GM21423 (cell line): ENCODE results near the gene GMPPA.

Source experiments
- ATAC-seq: cut with Tn5 transposase; IDR thresholded peaks from one replicate; pipeline ENCODE4 v1.9.1; 2021; ENCODE audit warnings: mild to moderate bottlenecking, moderate library complexity; ENCODE audit not compliant: unreplicated experiment

GMPPA gene

DNA sequence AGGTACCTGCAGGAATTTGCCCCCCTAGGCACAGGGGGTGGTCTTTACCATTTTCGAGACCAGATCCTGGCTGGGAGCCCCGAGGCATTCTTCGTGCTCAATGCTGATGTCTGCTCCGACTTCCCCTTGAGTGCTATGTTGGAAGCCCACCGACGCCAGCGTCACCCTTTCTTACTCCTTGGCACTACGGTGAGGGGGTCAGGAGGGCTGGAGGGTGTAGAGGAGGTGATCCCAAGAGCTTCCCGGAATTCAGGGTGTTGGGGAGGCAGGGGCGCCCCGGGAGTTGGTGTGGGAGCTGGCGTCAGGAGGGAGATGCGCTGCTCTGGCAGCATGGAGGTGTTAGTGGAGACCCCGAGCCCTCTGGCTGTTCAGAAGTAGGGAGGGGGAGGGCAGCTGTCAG is 3.2 kb downstream of the GMPPA start:
- ATAC-seq: no peak

DNA sequence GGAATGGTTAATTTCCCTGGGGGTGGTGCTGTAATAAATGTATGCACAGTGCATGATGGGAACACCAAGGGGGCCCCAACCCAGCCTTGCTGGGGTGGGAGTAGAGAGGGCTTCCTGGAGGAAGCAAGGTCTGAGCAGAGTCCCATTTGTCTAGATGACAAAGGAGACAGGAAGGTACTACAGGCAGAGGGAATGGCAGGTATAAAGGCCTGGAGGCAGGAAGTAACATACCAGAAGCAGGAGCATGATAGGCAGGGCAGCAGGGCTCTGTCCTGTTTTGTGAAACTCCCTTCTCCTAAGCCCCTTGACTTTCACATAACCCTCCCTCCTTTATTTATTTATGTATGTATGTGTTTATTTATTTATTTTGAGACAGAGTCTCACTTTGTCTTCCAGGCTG is 3.9 kb downstream of the GMPPA start:
- no peak for ATAC-seq

DNA sequence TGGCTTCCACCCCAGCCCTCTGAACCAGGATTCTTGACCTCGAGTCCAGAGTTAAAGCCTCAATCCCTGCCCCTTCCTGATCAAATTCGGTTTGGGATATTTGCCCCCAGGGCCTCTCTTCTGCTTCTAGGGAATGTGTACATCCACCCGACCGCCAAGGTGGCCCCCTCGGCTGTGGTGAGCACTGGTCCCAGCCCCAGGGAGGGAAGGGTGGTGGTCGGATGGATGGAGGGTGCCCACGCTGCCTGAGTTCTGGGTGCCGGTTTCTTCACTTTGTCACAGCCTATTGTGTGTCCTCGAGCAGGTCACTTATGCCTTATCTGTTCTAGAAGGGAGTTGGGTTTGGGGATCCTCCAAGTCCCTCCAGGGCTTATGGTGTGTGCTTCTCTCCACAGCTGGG is 6.9 kb downstream of the GMPPA start:
- ATAC-seq: no peak

DNA sequence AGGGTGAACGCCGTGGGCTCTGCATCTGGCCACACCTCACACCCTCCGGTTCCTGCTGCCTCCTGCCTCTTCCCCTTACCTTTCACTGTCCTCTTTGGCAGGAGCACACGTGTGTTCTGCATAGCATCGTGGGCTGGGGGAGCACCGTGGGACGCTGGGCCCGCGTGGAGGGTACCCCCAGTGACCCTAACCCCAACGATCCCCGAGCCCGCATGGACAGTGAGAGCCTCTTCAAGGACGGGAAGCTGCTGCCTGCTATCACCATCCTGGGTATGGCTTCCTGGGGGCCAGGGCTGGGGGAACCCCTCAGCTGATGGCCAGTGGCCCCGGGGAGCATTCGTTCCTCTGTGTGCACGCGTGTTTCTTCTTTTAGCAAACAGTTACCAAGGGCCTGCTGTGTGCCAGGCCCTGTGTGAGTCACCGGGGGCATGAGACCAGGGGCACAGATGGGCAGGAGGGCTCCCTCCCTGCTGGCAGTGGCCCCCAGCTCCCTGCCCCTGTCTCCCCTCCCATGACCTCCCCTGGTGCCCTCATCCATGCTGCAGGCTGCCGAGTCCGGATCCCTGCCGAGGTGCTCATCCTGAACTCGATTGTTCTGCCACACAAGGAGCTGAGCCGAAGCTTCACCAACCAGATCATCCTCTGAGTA is 7.6 kb downstream of the GMPPA start:
- ATAC-seq: no peak

DNA sequence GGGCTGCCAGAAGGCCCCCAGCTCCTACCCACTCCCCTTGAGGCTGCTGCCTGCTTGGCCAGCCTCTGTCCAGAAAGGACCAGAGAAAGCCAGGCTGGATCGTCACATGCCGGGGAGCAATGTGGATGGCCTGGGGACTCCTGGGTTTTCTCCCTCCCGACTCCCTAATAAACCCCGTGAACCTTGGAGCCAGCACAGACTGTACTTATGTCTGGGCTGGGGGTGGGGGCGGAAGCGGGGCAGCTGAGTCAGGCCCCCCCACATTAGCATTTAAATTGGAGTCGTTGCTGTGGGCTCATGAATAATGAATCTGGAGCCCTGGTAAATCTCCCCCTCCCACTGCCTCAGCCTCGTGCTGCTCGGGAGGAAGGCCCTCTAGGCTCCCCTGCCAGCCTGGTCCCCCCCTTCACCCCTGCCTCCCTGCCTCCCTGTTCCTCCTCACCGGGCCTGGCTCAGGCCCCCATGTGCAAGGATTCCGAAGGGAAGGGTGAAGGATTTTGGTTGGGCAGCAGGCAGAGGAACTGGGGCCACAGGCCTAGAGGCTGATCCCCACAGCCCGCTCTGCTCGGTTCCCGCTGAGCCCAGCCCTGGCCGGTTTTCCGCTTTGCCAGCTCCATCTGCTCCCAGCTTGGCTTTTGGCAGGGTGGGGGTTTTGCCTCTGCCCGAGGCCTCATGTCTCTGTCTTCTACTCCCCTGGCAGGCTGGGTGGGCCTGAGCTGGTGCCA is 8.3 kb downstream of the GMPPA start:
- ATAC-seq: no peak

DNA sequence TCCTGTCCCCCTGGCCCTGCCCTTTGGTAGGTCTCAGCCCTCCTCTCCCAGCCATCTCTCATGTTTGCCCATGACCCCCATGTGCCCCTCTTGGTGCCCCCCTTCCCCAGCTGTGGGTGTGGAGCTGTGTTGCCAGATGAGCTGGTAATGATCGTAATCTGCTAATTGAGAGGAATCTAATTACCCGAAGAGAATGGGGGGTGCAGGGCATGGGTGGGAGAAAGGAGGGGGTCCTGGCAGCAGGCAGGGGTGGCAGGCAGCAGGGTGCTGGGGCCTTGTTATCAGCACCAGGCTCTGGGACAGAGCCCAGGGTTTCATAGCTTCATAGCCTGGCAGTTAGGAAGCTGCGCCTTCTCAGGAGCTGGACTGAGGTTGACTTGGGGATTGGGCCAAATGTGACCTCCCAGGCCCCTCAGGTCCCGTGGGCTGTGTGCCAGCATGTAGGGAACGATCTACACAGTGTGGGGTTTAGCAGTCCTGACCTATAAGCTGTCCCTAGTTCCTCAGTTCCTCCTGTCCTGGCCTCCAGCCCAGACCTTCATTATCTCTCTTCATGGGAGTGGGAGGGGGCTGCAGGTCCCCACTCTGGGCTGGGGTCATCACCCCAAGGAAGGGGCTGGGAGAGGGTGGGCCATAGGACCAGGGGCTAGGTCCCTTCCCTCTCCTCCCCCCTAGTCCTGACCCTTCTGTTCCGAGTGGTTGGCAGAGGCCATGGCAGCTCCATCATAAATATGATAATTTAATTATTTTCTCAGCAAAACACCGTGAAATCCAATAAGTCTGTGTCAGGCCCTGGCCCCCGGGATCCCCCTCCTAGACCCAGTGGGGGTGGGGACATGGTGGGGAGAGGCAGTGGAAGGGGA is 9.1 kb downstream of the GMPPA start:
- no peak for ATAC-seq

DNA sequence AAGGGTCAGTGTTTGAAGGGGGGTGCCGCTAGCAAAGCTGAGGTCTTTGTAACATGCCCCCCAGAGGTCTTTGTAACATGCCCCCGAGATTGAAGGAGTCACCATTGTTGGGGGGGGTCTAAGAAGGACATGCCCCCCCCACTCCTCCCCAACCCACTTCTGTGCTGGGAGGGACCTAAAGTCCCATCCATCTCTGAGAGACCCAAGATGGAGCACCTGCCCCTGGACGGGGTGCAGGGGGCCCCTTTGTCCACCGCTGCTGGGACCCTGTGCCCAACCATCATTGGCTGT is 9.7 kb downstream of the GMPPA start:
- ATAC-seq: no peak

DNA sequence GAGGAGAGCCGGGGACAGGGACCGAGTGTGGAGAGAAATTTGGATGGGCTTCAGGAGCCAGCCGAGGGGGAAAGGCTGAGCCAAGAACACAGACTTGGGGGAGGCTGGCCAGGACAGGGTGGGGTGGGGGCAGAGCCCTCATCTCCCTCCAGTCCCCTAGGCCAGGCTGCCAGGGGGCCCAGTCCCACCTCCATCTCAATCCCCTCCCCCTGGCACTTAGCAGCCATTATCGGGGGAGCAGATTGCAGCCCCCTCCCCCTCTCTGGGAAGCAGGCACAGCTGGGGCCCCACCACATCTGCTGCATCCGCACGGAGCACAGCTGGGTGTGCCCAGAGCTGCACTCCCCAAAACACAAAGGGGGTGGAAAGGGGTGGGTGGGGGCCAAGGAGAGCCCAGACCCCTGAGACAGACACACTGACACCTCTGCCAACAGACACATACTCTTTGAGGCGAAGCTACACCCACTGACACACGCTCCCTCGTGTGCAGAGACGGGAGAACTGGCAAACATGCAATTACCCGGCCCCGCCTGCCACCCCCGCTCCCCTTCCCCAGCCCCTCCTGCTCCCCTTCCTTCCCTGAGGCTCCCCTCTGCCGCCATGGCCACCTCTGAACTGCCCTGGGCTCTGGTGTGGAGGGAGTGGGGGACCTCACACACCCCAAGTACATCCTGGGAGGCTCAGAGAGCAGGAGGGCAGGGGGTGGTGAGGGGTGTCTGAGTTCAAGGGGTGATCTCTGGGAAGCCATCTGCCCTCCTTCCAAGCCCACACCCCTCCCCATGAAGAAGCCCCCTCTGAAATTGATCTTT is 10.5 kb downstream of the GMPPA start:
- no peak for ATAC-seq

DNA sequence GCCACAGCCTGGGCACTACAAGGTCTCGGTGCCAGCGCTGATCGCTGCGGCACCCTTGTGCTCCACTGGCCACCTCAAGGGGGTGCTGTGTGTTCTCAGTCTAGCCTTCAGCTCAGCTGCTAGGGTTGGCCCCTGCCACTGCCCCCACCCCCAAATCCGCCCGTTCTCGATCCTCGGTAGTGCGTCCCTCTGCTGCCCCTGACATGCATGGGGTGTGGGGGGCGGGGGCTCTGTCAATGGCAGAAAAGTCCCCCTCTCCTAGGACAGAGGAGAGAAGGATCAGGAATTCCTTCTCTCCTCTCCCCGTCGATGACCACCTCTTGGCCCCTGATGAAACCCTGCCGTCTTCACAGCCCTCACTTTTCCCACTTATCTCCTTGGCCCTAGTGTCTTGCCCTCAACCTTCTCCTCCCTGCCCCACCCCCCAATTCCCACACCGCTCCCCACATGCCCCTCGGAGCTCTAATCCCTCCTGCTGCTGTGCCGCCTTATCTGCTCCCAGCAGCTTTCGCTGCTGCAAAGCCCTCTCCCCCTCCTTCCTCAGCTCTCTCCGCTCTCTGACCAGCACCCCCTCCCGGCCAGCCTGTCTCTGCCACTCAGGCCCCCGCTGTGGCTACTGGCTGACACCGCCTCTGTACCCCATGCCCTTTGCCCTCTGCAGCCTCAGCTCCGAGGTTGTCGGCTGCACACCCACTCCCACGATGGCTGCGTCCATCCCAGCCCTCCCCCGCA is 11.3 kb downstream of the GMPPA start:
- ATAC-seq: peak; percentile 42

DNA sequence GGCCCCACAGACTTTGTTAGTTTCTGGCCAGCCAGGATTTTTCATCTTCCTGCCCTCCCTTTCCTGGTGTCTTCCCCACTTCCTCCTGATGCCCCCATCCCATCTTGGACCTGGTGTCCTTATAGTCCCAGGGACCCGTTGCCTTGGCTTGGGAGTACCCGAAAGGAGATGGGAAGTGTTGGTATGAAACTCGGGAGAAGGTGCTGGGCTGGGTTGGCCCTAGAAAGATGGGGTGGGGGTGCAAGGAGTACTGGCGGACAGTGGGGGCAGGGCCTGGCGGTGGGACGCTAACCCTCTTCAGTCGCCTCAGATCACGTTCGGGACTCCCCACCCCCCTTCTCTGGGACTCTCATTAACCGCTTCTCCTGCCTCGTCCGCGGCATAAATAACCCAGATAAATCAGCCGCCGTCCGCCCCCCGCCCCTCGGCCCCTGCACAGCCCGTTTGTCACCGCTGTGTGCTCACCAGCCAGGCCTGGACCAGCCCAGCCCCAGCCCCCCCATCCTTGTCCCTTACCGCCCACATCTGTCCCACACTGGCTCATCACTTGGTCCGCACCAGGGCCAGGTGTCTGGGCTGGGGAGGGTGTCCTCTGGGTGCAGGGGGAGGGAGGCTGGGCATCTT is 11.9 kb downstream of the GMPPA start:
- no peak for ATAC-seq

DNA sequence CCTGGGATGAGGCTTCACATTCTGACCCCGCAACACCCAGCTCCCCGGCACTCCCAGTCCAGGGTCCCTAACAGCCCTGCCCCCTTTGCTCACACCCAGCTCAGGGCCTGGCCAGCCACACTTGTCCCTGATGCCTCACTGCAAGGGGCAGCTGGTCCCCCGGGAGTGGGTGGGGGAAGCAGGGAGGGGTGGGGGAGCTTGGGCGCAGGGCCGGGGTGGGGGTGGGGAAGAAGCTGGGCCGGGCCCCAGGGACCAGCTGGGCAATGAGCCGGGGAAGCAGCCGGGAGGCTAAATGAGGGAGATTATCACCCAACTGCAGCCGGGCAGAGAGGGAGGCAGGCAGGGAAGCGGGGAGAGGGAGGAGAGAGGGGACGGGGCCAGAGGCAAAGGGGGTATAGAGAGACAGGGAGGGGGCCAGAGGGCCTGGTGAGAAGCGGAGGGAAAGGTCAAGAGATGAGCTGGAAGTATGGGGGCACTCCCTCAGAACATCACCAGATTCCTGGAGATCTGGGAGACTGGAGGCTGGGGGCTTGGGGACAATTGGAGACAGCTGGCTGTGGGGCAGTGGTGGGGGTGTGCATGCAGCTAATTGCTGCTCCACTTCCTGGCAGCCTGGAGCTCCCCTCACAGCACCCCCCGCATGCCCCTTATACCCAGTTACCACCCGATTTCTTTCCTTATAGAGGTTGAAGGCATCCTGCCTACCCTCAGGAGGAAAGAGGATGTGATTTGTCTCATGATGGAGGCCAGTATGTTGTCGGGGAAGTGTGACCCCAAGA is 13.0 kb downstream of the GMPPA start:
- ATAC-seq: no peak

DNA sequence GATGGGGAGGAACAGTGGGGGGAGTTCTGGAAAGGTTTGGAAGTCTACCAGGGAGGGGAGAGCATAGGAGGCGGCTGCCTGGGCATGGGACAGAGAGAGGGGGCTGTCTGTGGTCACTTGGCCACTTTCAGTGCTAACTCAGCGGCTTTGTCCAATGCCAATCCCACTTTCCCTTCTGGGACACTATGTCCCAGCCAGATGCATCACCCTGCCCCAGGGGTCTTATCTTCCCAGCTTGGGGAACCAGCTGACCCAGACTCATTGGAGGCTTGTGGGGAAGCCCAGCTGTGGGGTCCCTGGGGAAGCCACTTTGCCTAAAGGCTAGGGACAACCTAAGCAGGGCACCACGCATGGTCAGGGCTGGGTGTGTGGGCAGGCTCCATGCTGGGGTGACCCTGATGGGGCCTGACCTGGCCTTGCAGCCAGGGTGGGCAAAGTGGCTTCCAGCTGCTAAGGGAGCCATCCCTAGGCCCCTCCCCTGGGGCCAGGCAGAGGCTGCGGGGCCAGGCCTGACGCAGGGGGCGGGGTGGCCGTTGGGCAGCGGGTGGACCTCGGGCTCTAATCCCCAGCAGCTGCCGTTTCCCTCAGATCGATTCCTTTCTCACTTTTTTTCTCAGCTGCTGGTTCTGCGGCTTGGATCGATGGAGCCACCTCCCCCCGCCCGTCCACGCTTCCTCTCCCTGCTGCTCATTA is 14.0 kb downstream of the GMPPA start:
- ATAC-seq: no peak

DNA sequence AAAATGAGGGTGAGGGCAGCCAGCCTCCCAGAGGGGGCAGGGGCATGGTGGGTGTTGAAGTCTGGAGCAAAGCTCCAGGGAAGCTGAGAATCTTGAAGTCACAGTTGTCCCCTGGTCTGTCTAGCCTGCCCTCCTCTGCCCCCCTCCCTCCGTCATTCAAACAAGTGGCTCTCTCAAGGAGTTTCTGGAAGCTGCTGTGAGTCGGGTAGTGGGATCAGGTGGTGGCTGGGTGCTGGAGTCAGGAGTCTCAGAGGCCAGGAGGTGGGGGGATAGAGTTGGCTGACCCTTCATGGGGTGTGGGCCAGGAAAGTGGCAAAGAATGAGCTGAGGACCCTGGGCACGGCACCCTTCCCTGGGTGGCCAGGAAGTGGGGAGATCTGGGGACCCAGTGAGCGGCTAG is 15.1 kb downstream of the GMPPA start:
- ATAC-seq: no peak

DNA sequence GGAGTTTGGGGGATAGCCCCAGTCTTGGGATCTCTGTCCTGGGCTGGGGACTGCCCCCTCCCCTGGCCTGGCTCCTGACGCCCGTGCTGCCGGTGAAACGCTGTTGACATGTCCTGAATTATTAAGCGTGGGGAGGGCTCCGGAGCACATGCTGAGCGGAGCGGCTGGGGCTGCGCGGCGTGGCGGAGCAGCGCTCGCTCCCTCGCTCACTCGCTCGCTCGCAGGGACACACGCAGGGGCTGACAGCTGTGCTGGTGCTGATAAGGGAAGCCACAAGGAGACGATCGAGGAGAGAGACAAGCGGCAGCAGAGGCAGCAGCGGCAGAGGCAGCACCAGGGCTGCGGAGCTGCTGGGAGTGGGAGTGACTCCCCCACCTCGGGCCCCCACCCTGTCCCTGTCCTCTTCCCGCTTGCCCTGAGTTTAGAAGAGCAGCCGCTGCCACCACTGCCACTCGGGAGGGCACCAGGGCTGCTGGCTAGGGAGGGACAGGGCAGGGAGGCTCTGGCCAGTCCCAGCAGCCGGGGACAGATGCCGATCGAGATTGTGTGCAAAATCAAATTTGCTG is 15.6 kb downstream of the GMPPA start, which contains the start of gene ASIC4:
TSS of gene ASIC4 (plus strand) at position 287 of the 566 bp plus-strand sequence. CDS start at position 530, 243 bp downstream.
- no peak for ATAC-seq

DNA sequence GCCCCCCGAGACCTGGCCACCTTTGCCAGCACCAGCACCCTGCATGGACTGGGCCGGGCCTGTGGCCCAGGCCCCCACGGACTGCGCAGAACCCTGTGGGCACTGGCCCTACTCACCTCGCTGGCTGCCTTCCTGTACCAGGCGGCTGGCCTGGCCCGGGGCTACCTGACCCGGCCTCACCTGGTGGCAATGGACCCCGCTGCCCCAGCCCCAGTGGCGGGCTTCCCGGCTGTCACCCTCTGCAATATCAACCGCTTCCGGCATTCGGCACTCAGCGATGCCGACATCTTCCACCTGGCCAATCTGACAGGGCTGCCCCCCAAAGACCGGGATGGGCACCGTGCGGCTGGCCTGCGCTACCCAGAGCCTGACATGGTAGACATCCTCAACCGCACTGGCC is 16.1 kb downstream of the GMPPA start:
- no peak for ATAC-seq

DNA sequence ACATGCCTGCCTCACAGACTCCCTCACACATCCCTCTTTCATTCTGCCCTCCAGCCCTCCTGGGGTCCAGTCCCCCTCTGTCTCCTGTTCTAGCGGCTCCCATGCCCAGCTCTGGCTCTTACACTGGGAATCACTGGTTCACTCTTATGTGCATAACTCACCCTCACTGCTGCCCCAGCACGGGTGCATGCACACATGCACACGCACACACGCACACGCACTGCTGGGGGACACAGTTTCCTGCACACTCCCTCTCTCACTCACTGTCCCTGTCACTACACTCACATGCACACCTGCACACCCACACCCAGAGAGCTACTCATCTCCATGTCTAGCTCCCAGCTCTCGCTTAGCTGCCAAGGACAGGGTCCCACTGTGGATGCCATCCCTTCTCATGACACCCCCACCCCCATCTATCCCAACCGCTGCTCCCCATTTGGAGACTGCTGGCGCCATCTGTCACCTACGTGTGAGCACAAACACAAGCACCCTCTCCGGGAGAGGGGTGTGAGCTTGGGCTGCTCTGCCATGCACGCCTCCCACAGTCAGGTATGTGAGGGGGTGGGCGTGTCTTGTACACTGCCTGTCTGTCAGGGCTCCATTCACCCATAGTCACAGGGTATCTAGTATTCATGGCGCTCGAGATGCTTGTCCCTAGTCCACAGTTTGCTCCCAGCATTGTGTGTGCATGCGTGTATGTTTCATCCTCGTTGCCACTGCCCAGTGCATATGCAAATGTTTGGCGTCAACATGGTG is 17.4 kb downstream of the GMPPA start:
- no peak for ATAC-seq

DNA sequence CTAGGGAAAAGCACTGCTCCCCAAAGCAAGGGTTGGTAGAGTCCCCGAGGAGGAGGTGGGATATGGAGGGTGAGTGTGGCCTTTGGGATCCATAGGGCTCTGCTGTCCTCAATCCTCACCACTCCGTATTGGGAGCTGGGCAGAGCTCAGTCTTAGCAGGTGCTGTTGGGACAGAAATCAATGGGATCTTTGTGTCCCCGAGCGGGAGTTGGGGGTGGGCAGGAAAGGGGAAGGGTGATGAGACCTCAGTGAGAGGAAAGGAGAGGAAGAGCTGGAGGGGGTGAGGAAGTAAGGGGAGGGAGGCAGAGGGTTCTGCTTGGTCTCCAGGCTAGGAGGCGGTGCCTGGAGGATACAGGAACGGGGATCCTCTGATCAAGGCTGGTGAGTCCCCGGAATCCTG is 18.2 kb downstream of the GMPPA start:
- no peak for ATAC-seq
